ENCODE data around the gene OR52I2.

DNA sequence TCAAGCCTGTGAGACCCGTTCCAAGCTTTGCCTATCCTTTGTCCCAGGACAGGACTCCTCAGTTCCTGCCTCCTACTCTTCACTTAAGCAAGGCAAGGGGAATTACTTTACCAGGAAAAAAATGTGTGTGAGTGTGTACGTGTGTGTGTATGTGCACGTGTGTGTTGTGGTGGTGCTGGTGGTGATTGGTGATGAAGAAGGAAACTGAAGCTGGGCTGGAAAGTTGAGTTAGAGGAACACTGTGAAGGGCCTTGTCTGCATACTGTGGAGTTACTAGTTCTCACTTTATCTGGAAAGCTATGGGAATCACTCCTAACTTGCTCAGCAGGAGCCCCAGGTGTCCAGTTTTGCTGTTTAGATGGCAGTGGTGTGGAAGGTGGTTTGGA is 56.1 kb downstream of the OR52I2 start:
- TF ChIP-seq EZH2 (IDR thresholded peaks at IDR 0.05; ENCODE audit: borderline replicate concordance, insufficient read depth, low read length, poor library complexity, severe bottlenecking) (no peak), TAF1 (IDR thresholded peaks at IDR 0.05; ENCODE audit: low read depth) (no peak), POLR2AphosphoS5 (IDR thresholded peaks at IDR 0.05) (no peak), RAD21 (conservative IDR thresholded peaks at IDR 0.05) (no peak), EP300 (conservative IDR thresholded peaks at IDR 0.05; ENCODE audit: poor library complexity, severe bottlenecking) (no peak), SMC3 (conservative IDR thresholded peaks at IDR 0.05; ENCODE audit: poor library complexity) (no peak)
- TF ChIP-seq, protein P1, sequence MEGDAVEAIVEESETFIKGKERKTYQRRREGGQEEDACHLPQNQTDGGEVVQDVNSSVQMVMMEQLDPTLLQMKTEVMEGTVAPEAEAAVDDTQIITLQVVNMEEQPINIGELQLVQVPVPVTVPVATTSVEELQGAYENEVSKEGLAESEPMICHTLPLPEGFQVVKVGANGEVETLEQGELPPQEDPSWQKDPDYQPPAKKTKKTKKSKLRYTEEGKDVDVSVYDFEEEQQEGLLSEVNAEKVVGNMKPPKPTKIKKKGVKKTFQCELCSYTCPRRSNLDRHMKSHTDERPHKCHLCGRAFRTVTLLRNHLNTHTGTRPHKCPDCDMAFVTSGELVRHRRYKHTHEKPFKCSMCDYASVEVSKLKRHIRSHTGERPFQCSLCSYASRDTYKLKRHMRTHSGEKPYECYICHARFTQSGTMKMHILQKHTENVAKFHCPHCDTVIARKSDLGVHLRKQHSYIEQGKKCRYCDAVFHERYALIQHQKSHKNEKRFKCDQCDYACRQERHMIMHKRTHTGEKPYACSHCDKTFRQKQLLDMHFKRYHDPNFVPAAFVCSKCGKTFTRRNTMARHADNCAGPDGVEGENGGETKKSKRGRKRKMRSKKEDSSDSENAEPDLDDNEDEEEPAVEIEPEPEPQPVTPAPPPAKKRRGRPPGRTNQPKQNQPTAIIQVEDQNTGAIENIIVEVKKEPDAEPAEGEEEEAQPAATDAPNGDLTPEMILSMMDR (IDR thresholded peaks at IDR 0.05; ENCODE audit: poor library complexity, severe bottlenecking): no peak
- TF ChIP-seq, protein P2, sequence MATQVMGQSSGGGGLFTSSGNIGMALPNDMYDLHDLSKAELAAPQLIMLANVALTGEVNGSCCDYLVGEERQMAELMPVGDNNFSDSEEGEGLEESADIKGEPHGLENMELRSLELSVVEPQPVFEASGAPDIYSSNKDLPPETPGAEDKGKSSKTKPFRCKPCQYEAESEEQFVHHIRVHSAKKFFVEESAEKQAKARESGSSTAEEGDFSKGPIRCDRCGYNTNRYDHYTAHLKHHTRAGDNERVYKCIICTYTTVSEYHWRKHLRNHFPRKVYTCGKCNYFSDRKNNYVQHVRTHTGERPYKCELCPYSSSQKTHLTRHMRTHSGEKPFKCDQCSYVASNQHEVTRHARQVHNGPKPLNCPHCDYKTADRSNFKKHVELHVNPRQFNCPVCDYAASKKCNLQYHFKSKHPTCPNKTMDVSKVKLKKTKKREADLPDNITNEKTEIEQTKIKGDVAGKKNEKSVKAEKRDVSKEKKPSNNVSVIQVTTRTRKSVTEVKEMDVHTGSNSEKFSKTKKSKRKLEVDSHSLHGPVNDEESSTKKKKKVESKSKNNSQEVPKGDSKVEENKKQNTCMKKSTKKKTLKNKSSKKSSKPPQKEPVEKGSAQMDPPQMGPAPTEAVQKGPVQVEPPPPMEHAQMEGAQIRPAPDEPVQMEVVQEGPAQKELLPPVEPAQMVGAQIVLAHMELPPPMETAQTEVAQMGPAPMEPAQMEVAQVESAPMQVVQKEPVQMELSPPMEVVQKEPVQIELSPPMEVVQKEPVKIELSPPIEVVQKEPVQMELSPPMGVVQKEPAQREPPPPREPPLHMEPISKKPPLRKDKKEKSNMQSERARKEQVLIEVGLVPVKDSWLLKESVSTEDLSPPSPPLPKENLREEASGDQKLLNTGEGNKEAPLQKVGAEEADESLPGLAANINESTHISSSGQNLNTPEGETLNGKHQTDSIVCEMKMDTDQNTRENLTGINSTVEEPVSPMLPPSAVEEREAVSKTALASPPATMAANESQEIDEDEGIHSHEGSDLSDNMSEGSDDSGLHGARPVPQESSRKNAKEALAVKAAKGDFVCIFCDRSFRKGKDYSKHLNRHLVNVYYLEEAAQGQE (IDR thresholded peaks at IDR 0.05; ENCODE audit: borderline replicate concordance): no peak

Data from neural cell (in vitro differentiated cells).